HG03139 (cell line): Measurements from ENCODE around the gene LTB4R.
A peak's percentile ranks its signal among the peaks of the same experiment; 100 is the strongest.

Experiments
- ATAC-seq: cut with Tn5 transposase; IDR thresholded peaks from one replicate; pipeline ENCODE4 v1.9.1; 2021; ENCODE audit not compliant: unreplicated experiment

LTB4R gene

GRCh38 chr14:24299255-24300191 lies 11.8 kb upstream of the LTB4R start, which contains the start of the genes DHRS1 and NOP9:
DHRS1 (minus strand) TSS chr14:24299780; CDS start chr14:24299106, 674 bp downstream.
NOP9 (plus strand) TSS chr14:24299850; CDS start chr14:24299955, 105 bp downstream.
- ATAC-seq, result peak; percentile 46

- no peak for ATAC-seq
Measured at GRCh38 chr14:24300326-24300980, 10.8 kb upstream of the LTB4R start.

GRCh38 chr14:24304019-24304387 lies 7.3 kb upstream of the LTB4R start:
- ATAC-seq, result no peak

- no peak for ATAC-seq
Measured at GRCh38 chr14:24307156-24307574, 4.1 kb upstream of the LTB4R start.

GRCh38 chr14:24307575-24308341 lies 3.5 kb upstream of the LTB4R start, which contains the start of gene CIDEB:
CIDEB (minus strand) TSS chr14:24307977; CDS start chr14:24307858, 119 bp downstream.
- no peak for ATAC-seq

GRCh38 chr14:24308342-24309124 lies 2.8 kb upstream of the LTB4R start:
- no peak for ATAC-seq

GRCh38 chr14:24309538-24310264 lies 1.6 kb upstream of the LTB4R start, which contains the start of gene LTB4R2:
LTB4R2 (plus strand) TSS chr14:24310140; CDS start chr14:24310665, 525 bp downstream.
- no peak for ATAC-seq

- no peak for ATAC-seq
Measured at GRCh38 chr14:24310265-24310645, 1.0 kb upstream of the LTB4R start.

GRCh38 chr14:24311837-24312615 lies 724 bp downstream of the LTB4R start:
- no peak for ATAC-seq

- ATAC-seq, result no peak
Measured at GRCh38 chr14:24312736-24313507, 1.6 kb downstream of the LTB4R start.

- ATAC-seq, result no peak
Measured at GRCh38 chr14:24313913-24314312, 2.6 kb downstream of the LTB4R start.

- ATAC-seq, result no peak
Measured at GRCh38 chr14:24314377-24315193, 3.3 kb downstream of the LTB4R start.

GRCh38 chr14:24315243-24315806 lies 4.0 kb downstream of the LTB4R start:
- ATAC-seq, result no peak

GRCh38 chr14:24315807-24316596 lies 4.7 kb downstream of the LTB4R start:
- ATAC-seq, result no peak

GRCh38 chr14:24316597-24316950 lies 5.3 kb downstream of the LTB4R start:
- no peak for ATAC-seq
